OCI-LY3 (cell line): Measurements from ENCODE around the gene ADSS1.

Experiments used
- H2AFZ ChIP-seq: fragments of 200-600, 300-600 bp; shearing (Covaris generic); 2 replicates; pipeline ENCODE4 v1.6.0; 2014; ENCODE audit warnings: antibody characterized with exemption, low read depth, low read length
- H3K27ac ChIP-seq: fragments of 200-600, 300-600 bp; sonication (generic); 2 replicates; pipeline ENCODE4 v1.5.1; 2014; ENCODE audit warnings: mild to moderate bottlenecking, low read length, moderate library complexity, mixed read lengths
- H3K27me3 ChIP-seq: fragments of 200-600, 300-600 bp; sonication (generic); 2 replicates; pipeline ENCODE4 v1.6.1; 2014; ENCODE audit warnings: low read depth, low read length, mixed read lengths
- H3K36me3 ChIP-seq: fragments of 200-600, 300-600 bp; sonication (generic); replicated peaks from 2 replicates; pipeline ENCODE3; 2014; ENCODE audit warnings: low read depth, low read length, mixed read lengths
- H3K4me1 ChIP-seq: fragments of 300-600, 200-600 bp; sonication (generic); 2 replicates; pipeline ENCODE4 v1.6.1; 2014; ENCODE audit warnings: low read length, mixed read lengths
- H3K4me2 ChIP-seq: fragments of 200-600, 300-600 bp; sonication (generic); 2 replicates; pipeline ENCODE4 v1.6.1; 2014; ENCODE audit warnings: low read length, mixed read lengths
- H3K4me3 ChIP-seq: fragments of 300-600, 200-600 bp; sonication (generic); 2 replicates; pipeline ENCODE4 v1.5.1; 2014; ENCODE audit warnings: antibody characterized with exemption, mild to moderate bottlenecking, low read length, moderate library complexity
- H3K79me2 ChIP-seq: fragments of 300-600, 200-600 bp; shearing (Covaris generic); 2 replicates; pipeline ENCODE4 v1.6.1; 2014; ENCODE audit warnings: mild to moderate bottlenecking, low read length, mixed read lengths
- H3K9ac ChIP-seq: fragments of 300-600, 200-600 bp; shearing (Covaris generic); 2 replicates; pipeline ENCODE4 v1.6.0; 2014; ENCODE audit warnings: mild to moderate bottlenecking, low read length, moderate library complexity
- H3K9me3 ChIP-seq: fragments of 200-600, 300-600 bp; shearing (Covaris generic); 2 replicates; pipeline ENCODE4 v1.6.1; 2014; ENCODE audit warnings: low read length, mixed read lengths; ENCODE audit not compliant: insufficient read depth
- H4K20me1 ChIP-seq: fragments of 200-600, 300-600 bp; sonication (generic); 2 replicates; pipeline ENCODE4 v1.6.1; 2016; ENCODE audit warnings: low read length, mixed read lengths; ENCODE audit not compliant: insufficient read depth
- EZH2phosphoT487 ChIP-seq: fragments of 200-600 bp; shearing (Covaris generic); IDR thresholded peaks from 2 replicates; pipeline ENCODE4 v1.6.1; 2018; ENCODE audit warnings: antibody characterized with exemption, mixed run types, low read depth
- TF ChIP-seq, protein P1 (sequence below): fragments of 200-600, 300-600 bp; sonication (generic); IDR thresholded peaks from 2 replicates; pipeline ENCODE4 v1.5.1; 2014; ENCODE audit warnings: antibody characterized with exemption, low read length, low read depth

Gene ADSS1

DNA sequence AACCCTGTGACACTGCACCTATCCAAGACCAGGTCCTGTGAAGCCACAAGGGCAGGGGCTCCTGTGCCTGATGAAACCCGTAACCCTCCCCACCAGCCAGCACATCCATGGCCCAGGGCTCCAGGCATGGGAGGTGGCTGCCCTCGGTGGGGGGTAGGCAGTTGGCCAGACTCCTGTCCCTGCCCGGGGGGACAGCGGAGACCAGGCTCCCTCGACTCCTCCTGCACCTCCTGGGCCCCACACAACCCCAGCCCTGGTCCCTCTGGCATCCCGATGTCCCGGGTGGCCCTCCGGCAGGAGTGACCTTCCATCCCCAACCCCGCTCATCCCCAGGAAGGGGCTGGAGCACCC, 60.2 kb downstream of the ADSS1 start:
- Histone ChIP-seq H3K9me3 (no peaks in the 10 kb centered on the region), H3K27me3 (no peaks in the 10 kb centered on the region), H3K79me2 (peaks cover 25% of the 10 kb centered on the region; the same call in 1 of the 2 replicates), H2AFZ (no peak overlapping the region), H3K36me3 (peaks cover 4% of the 10 kb centered on the region), H3K4me2 (no peak overlapping the region), H3K4me1 (no peaks in the 10 kb centered on the region), H3K4me3 (no peak overlapping the region), H3K9ac (no peak overlapping the region), H4K20me1 (peaks cover 29% of the 10 kb centered on the region; the same call in 1 of the 2 replicates), H3K27ac (no peak overlapping the region)
- TF ChIP-seq, protein P1, sequence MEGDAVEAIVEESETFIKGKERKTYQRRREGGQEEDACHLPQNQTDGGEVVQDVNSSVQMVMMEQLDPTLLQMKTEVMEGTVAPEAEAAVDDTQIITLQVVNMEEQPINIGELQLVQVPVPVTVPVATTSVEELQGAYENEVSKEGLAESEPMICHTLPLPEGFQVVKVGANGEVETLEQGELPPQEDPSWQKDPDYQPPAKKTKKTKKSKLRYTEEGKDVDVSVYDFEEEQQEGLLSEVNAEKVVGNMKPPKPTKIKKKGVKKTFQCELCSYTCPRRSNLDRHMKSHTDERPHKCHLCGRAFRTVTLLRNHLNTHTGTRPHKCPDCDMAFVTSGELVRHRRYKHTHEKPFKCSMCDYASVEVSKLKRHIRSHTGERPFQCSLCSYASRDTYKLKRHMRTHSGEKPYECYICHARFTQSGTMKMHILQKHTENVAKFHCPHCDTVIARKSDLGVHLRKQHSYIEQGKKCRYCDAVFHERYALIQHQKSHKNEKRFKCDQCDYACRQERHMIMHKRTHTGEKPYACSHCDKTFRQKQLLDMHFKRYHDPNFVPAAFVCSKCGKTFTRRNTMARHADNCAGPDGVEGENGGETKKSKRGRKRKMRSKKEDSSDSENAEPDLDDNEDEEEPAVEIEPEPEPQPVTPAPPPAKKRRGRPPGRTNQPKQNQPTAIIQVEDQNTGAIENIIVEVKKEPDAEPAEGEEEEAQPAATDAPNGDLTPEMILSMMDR, result no peak
- no peak for TF ChIP-seq EZH2phosphoT487

DNA sequence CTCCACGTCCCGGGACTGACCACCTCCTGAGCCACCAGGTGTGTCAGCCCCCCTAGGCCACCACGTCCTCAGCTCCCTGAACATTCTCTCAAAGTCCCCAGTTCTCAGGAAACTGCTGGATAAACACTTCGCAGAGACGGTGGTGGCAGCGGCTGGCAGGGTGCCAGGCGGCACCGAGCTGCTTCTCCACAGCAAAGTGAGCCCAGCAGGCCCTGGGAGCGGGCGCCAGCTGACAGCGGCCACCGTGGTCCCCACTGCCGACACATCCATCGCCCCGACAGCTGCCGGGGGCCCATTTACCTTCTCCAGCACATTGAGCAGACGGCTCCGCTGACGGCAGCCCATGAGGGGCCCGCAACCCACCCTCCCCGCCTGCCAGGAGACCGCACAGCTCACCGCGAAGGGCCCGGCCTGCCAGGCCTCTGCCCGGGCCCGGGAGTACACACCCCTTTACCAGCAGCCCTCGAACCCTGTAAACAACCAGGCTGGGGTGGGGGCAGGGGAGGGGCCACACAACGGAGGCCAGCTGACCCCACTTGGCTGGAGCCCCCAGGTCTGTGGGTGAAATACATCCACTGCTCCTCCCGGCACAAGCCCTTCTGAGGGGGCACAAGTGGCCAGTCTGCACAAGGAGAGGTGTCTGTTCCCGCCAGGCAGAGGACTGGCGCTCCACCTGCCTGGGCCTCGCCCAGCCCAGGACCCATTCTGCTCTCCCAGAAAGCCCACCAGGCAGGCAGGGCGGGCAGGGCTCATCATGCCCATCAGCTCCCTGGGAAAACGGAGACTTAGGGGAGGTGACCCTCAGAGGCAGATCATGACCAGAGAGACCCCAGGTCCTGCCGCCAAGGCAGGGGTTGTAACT, 61.0 kb downstream of the ADSS1 start:
- Histone ChIP-seq H3K4me2 (no peak overlapping the region), H3K27ac (no peak overlapping the region), H3K9me3 (no peaks in the 10 kb centered on the region), H3K79me2 (peaks cover 33% of the 10 kb centered on the region; the same call in 1 of the 2 replicates), H3K4me3 (no peak overlapping the region), H3K4me1 (no peaks in the 10 kb centered on the region), H4K20me1 (peaks cover 38% of the 10 kb centered on the region; the same call in 1 of the 2 replicates), H3K9ac (no peak overlapping the region), H3K36me3 (peaks cover 4% of the 10 kb centered on the region), H3K27me3 (no peaks in the 10 kb centered on the region), H2AFZ (no peak overlapping the region)
- TF ChIP-seq, protein P1, result no peak
- no peak for TF ChIP-seq EZH2phosphoT487

DNA sequence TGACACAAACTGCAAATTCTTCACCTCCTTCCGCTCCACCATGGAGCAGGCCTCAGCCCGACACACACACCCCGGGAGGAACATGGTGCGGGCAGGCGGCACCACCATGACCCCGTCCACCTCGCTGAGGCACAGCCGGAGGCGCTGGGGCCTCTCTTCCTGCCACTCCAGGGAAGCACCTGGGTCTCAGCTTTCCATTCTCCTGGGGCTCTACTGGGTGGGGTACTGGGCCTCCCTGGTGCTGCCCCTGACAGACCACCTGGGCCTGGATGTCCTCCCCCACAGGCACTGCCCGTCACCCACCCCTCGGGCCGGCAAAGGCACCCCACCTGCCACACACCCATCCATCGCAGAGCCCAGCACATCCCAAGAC, 61.7 kb downstream of the ADSS1 start:
- Histone ChIP-seq H3K9ac (no peak overlapping the region), H3K4me3 (no peak overlapping the region), H3K9me3 (no peaks in the 10 kb centered on the region), H3K27ac (no peak overlapping the region), H3K79me2 (peaks cover 38% of the 10 kb centered on the region), H2AFZ (no peak overlapping the region), H4K20me1 (peaks cover 42% of the 10 kb centered on the region), H3K27me3 (no peaks in the 10 kb centered on the region), H3K4me2 (no peak overlapping the region), H3K4me1 (no peaks in the 10 kb centered on the region), H3K36me3 (peaks cover 4% of the 10 kb centered on the region)
- TF ChIP-seq EZH2phosphoT487, result no peak
- TF ChIP-seq, protein P1, result no peak

DNA sequence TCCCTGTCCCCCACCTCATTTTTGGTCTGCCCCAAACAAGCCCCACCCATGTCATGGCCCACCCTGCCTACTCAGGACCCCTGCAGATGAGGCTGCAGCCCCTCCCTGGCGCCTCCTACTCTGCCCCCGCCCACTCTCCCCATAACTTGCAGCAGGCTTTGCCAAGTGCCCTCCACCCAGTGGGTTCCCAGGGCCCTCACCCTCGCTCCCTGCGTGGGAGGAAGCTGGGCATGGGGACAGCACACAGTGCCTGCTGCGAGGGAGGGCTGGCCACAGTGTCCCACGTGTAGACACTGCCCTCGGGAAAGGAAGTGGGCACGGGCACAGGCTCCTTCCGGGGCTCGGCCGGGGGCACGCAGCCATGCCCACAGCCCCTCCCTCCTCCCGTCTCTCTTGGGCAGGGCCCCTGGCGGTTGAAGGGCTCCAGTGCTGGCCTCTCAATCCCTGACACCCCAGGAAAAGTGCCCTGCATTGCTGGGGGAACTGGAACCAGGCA, 62.1 kb downstream of the ADSS1 start:
- Histone ChIP-seq H3K4me1 (no peaks in the 10 kb centered on the region), H3K79me2 (peaks cover 42% of the 10 kb centered on the region)

More for the DNA sequence above, 62.1 kb downstream of the ADSS1 start:
- no peak overlapping the region for H3K27ac ChIP-seq
- no peaks in the 10 kb centered on the region for H3K27me3 ChIP-seq
- H3K9ac ChIP-seq, result no peak overlapping the region
- H3K9me3 ChIP-seq, result no peaks in the 10 kb centered on the region
- H4K20me1 ChIP-seq, result peaks cover 46% of the 10 kb centered on the region
- no peak overlapping the region for H2AFZ ChIP-seq
- peaks cover 7% of the 10 kb centered on the region for H3K36me3 ChIP-seq
- TF ChIP-seq EZH2phosphoT487, result no peak
- TF ChIP-seq, protein P1, result no peak
- no peak overlapping the region for H3K4me3 ChIP-seq
- no peak overlapping the region for H3K4me2 ChIP-seq
